Smooth muscle cell (in vitro differentiated cells): ENCODE measurements around the gene C3orf20. TPM values are rescaled to one million over a fixed set of nuclear protein-coding genes. Genes with fewer than 3 reads are reported as not detected.

Source experiments
- DNase-seq: peaks from one replicate; lab custom pipeline; 2025; ENCODE audit not compliant: unreplicated experiment; lab: John Stamatoyannopoulos, UW
- H2AFZ ChIP-seq: fragments of 200-600 bp; sonication (generic); 2 replicates; pipeline ENCODE4 v1.6.0; 2016; ENCODE audit warnings: antibody characterized with exemption, low read depth, mild to moderate bottlenecking
- H3F3A ChIP-seq: fragments of 200-600 bp; sonication (generic); 2 replicates; pipeline ENCODE4 v1.6.0; 2017; ENCODE audit warnings: antibody characterized with exemption, low read depth
- H3K27ac ChIP-seq: fragments of 200-600 bp; sonication (generic); 2 replicates; pipeline ENCODE4 v1.5.1; 2016; ENCODE audit warnings: low read depth, mild to moderate bottlenecking
- H3K27me3 ChIP-seq: fragments of 200-600 bp; sonication (generic); 2 replicates; pipeline ENCODE4 v1.6.1; 2016; ENCODE audit warnings: low read depth, mild to moderate bottlenecking
- H3K36me3 ChIP-seq: fragments of 200-600 bp; sonication (generic); 2 replicates; pipeline ENCODE4 v1.5.1; 2016; ENCODE audit warnings: low read depth
- H3K4me1 ChIP-seq: fragments of 200-600 bp; sonication (generic); 2 replicates; pipeline ENCODE4 v1.5.1; 2016; ENCODE audit warnings: low read depth
- H3K4me2 ChIP-seq: fragments of 200-600 bp; sonication (generic); 2 replicates; pipeline ENCODE4 v1.6.0; 2016; ENCODE audit warnings: mild to moderate bottlenecking
- H3K4me3 ChIP-seq: fragments of 200-600 bp; sonication (generic); 2 replicates; pipeline ENCODE4 v1.5.1; 2016; ENCODE audit warnings: mild to moderate bottlenecking
- H3K79me2 ChIP-seq: fragments of 200-600 bp; sonication (generic); 2 replicates; pipeline ENCODE4 v1.6.0; 2016; ENCODE audit warnings: low read depth, mild to moderate bottlenecking
- H3K9ac ChIP-seq: fragments of 200-600 bp; sonication (generic); 2 replicates; pipeline ENCODE4 v1.6.0; 2016; ENCODE audit warnings: low read depth
- H3K9me3 ChIP-seq: fragments of 200-600 bp; sonication (generic); replicated peaks from 2 replicates; pipeline ENCODE4 v1.5.1; 2016; ENCODE audit warnings: low read depth
- H4K20me1 ChIP-seq: fragments of 200-600 bp; sonication (generic); 2 replicates; pipeline ENCODE4 v1.6.0; 2016; ENCODE audit warnings: low read depth
- CTCF ChIP-seq: fragments of 200-600 bp; sonication (generic); IDR thresholded peaks from 2 replicates; pipeline ENCODE4 v1.5.1; 2017; ENCODE audit warnings: borderline replicate concordance, mild to moderate bottlenecking, antibody characterized with exemption; ENCODE audit not compliant: insufficient read depth, poor library complexity, severe bottlenecking
- WGBS: methylation state at CpG from one replicate; pipeline ENCODE4 v1.1.7; 2016; ENCODE audit warnings: low lambda C conversion rate; 5-methylcytosine and 5-hydroxymethylcytosine counted together
- polyA plus RNA-seq: library from polyadenylated mRNA; unstranded; fragments of >200 nt; fragmentation: Nextera tagmentation; extraction: Ambion mirVana; gene quantifications from 2 replicates; pipeline ENCODE4 v1.2.1, GENCODE V29; 2016
- total RNA-seq: library from RNA; depleted of rRNA; stranded (reverse); fragments of >200 nt; gene quantifications from 2 replicates; pipeline ENCODE4 v1.2.3, GENCODE V29; 2014

Gene C3orf20
- total and polyA plus RNA-seq, 2 experiments from 2014 or later: not detected

GRCh38 chr3:14793858-14794234 is 118.9 kb downstream of the C3orf20 start:
- H3K9me3 ChIP-seq: no peaks in the 10 kb centered on the region
- 91% methylated on average over 5 of the region's 5 CpGs for WGBS
- no peaks in the 10 kb centered on the region for H4K20me1 ChIP-seq
- no peak overlapping the region for H3K27ac ChIP-seq
- TF ChIP-seq CTCF: no peak
- H3K36me3 ChIP-seq: no peaks in the 10 kb centered on the region
- H2AFZ ChIP-seq: no peak overlapping the region
- no peaks in the 10 kb centered on the region for H3K4me1 ChIP-seq
- H3K9ac ChIP-seq: no peak overlapping the region
- H3F3A ChIP-seq: no peaks in the 10 kb centered on the region
- DNase-seq: no peak
- H3K4me3 ChIP-seq: no peak overlapping the region
- no peak overlapping the region for H3K4me2 ChIP-seq
- no peaks in the 10 kb centered on the region for H3K79me2 ChIP-seq
- H3K27me3 ChIP-seq: no peaks in the 10 kb centered on the region

GRCh38 chr3:14794435-14794834 is 119.5 kb downstream of the C3orf20 start:
- no peak overlapping the region for H3K4me3 ChIP-seq
- H3K9ac ChIP-seq: no peak overlapping the region
- WGBS: 89% methylated on average over 2 of the region's 2 CpGs

GRCh38 chr3:14795996-14796395 is 121.1 kb downstream of the C3orf20 start:
- Histone ChIP-seq H3K36me3 (no peaks in the 10 kb centered on the region), H3K9ac (no peak overlapping the region), H3K4me1 (no peaks in the 10 kb centered on the region), H3K27ac (no peak overlapping the region), H4K20me1 (no peaks in the 10 kb centered on the region), H3K79me2 (no peaks in the 10 kb centered on the region), H2AFZ (no peak overlapping the region), H3F3A (no peaks in the 10 kb centered on the region), H3K4me2 (no peak overlapping the region), H3K9me3 (no peaks in the 10 kb centered on the region), H3K27me3 (no peaks in the 10 kb centered on the region), H3K4me3 (no peak overlapping the region)
- no peak for TF ChIP-seq CTCF
- WGBS: 80% methylated on average over 2 of the region's 2 CpGs
- no peak for DNase-seq

More at GRCh38 chr3:14794435-14794834, 119.5 kb downstream of the C3orf20 start:
- no peak overlapping the region for H2AFZ ChIP-seq
- no peak overlapping the region for H3K4me2 ChIP-seq
- H4K20me1 ChIP-seq: no peaks in the 10 kb centered on the region
- H3F3A ChIP-seq: no peaks in the 10 kb centered on the region
- no peaks in the 10 kb centered on the region for H3K27me3 ChIP-seq
- H3K36me3 ChIP-seq: no peaks in the 10 kb centered on the region
- no peak for DNase-seq
- no peak for TF ChIP-seq CTCF
- no peaks in the 10 kb centered on the region for H3K9me3 ChIP-seq
- H3K27ac ChIP-seq: no peak overlapping the region
- H3K4me1 ChIP-seq: no peaks in the 10 kb centered on the region
- H3K79me2 ChIP-seq: no peaks in the 10 kb centered on the region

GRCh38 chr3:14796403-14797077 is 121.6 kb downstream of the C3orf20 start:
- Histone ChIP-seq H4K20me1 (no peaks in the 10 kb centered on the region), H3K27me3 (no peaks in the 10 kb centered on the region), H3K4me2 (no peak overlapping the region), H3K4me1 (no peaks in the 10 kb centered on the region), H3K9ac (no peak overlapping the region), H3K36me3 (no peaks in the 10 kb centered on the region), H2AFZ (no peak overlapping the region), H3F3A (no peaks in the 10 kb centered on the region), H3K9me3 (no peaks in the 10 kb centered on the region), H3K27ac (no peak overlapping the region), H3K4me3 (no peak overlapping the region), H3K79me2 (no peaks in the 10 kb centered on the region)
- no peak for DNase-seq
- TF ChIP-seq CTCF: no peak
- WGBS: 76% methylated on average over 14 of the region's 14 CpGs
